Glutamatergic neuron (in vitro differentiated cells): ENCODE measurements around the gene ATP8A2. TPM values are rescaled to one million over a fixed set of nuclear protein-coding genes. Genes with fewer than 3 reads are reported as not detected.

ENCODE experiments used
- DNase-seq: peaks from one replicate; pipeline ENCODE4 v3.0.0; 2022
- H3K27ac Mint-ChIP-seq: one replicate; pipeline ENCODE4 v1.8.0; 2020; ENCODE audit warnings: mild to moderate bottlenecking, mixed read lengths, inconsistent platforms; ENCODE audit not compliant: unreplicated experiment
- H3K27me3 Mint-ChIP-seq: one replicate; pipeline ENCODE4 v1.8.0; 2020; ENCODE audit warnings: mild to moderate bottlenecking, moderate library complexity, mixed read lengths, inconsistent platforms; ENCODE audit not compliant: unreplicated experiment
- H3K36me3 Mint-ChIP-seq: one replicate; pipeline ENCODE4 v1.8.0; 2020; ENCODE audit warnings: mild to moderate bottlenecking, mixed read lengths, inconsistent platforms; ENCODE audit not compliant: unreplicated experiment
- H3K4me1 Mint-ChIP-seq: one replicate; pipeline ENCODE4 v1.8.0; 2020; ENCODE audit warnings: mild to moderate bottlenecking, low read depth, mixed read lengths, inconsistent platforms; ENCODE audit not compliant: unreplicated experiment
- H3K4me3 Mint-ChIP-seq: one replicate; pipeline ENCODE4 v1.8.0; 2020; ENCODE audit warnings: mild to moderate bottlenecking, mixed read lengths, inconsistent platforms; ENCODE audit not compliant: unreplicated experiment
- H3K9me3 Mint-ChIP-seq: one replicate; pipeline ENCODE4 v1.8.0; 2020; ENCODE audit warnings: mild to moderate bottlenecking, moderate library complexity, mixed read lengths, inconsistent platforms; ENCODE audit not compliant: unreplicated experiment
- total RNA-seq: library from RNA; stranded (reverse); fragmentation: NEBNext Ultra II Directional; extraction: Animal tissue kit (Norgen Biotek cat#: 25700); gene quantifications from one replicate; pipeline ENCODE4 v1.2.1, GENCODE V29; 2021; ENCODE audit not compliant: unreplicated experiment
- TF ChIP-seq, protein P1 (sequence below): fragments of 200-600 bp; sonication (generic); IDR thresholded peaks from one replicate; pipeline ENCODE4 v1.5.0; 2021; ENCODE audit not compliant: partially characterized antibody, unreplicated experiment

Gene ATP8A2
- total RNA-seq, 1 donor from 2014 or later: 70.1 TPM

DNA sequence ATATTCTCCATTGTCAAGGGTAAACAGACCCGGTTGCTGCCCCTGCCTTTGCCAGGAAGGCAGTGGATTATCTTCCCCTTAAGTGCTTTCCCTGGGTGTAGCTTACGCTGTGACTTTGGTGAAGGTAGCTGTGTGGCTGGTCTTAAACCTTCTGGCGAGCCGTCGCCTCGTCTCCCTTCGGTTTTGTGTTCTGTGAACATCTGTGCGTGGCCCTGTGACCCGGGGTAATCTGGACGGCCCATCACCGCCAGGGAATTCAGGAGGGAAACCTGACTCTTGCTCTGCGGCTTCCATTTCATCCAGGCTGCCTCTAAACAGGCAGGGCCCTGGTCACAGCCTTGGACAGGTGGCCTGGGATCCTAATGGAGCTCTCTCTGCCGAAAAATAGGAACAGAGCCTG is 601.3 kb downstream of the ATP8A2 start:
- Mint-ChIP-seq H3K4me1 (peaks cover 73% of the 10 kb centered on the region), H3K36me3 (no peaks in the 10 kb centered on the region), H3K4me3 (peak overlapping the region; percentile 71), H3K9me3 (peaks cover 30% of the 10 kb centered on the region), H3K27ac (peak overlapping the region; percentile 95), H3K27me3 (peaks cover 17% of the 10 kb centered on the region)
- peak; percentile 78 for DNase-seq
- TF ChIP-seq, protein P1, sequence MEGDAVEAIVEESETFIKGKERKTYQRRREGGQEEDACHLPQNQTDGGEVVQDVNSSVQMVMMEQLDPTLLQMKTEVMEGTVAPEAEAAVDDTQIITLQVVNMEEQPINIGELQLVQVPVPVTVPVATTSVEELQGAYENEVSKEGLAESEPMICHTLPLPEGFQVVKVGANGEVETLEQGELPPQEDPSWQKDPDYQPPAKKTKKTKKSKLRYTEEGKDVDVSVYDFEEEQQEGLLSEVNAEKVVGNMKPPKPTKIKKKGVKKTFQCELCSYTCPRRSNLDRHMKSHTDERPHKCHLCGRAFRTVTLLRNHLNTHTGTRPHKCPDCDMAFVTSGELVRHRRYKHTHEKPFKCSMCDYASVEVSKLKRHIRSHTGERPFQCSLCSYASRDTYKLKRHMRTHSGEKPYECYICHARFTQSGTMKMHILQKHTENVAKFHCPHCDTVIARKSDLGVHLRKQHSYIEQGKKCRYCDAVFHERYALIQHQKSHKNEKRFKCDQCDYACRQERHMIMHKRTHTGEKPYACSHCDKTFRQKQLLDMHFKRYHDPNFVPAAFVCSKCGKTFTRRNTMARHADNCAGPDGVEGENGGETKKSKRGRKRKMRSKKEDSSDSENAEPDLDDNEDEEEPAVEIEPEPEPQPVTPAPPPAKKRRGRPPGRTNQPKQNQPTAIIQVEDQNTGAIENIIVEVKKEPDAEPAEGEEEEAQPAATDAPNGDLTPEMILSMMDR: no peak

GRCh38 chr13:25973576-25973975 is 601.8 kb downstream of the ATP8A2 start:
- no peaks in the 10 kb centered on the region for H3K36me3 Mint-ChIP-seq
- H3K27me3 Mint-ChIP-seq: peaks cover 16% of the 10 kb centered on the region
- H3K4me3 Mint-ChIP-seq: peak overlapping the region; percentile 71
- H3K4me1 Mint-ChIP-seq: peaks cover 73% of the 10 kb centered on the region
- peaks cover 30% of the 10 kb centered on the region for H3K9me3 Mint-ChIP-seq
- H3K27ac Mint-ChIP-seq: peak overlapping the region; percentile 95
- TF ChIP-seq, protein P1: no peak
- DNase-seq: no peak

- peaks cover 27% of the 10 kb centered on the region for H3K9me3 Mint-ChIP-seq
- H3K27me3 Mint-ChIP-seq: peaks cover 16% of the 10 kb centered on the region
- no peak for DNase-seq
- H3K27ac Mint-ChIP-seq: peak overlapping the region; percentile 35
- H3K36me3 Mint-ChIP-seq: no peaks in the 10 kb centered on the region
- peaks cover 52% of the 10 kb centered on the region for H3K4me1 Mint-ChIP-seq
- no peak overlapping the region for H3K4me3 Mint-ChIP-seq
- TF ChIP-seq, protein P1: no peak
Measured at GRCh38 chr13:25977216-25977615, 605.4 kb downstream of the ATP8A2 start.

DNA sequence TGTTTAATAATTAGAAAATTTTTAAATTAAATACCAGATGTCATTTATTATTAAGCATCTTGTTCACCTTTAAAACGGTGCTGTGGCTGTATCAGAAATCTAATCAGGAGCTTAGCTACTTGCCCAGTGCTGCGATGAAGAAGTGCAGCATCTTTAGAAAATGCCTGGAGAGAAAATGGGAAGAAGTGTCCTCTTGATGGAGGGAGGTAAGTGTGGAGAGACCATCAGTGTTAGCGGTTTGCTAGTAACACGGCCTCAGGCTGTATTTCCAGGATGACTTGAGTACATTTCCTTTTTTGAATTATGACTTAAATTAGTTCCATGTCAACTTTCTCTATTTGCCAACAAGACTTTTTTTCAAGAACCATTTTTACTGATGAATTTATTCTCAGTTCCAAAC is 605.9 kb downstream of the ATP8A2 start:
- TF ChIP-seq, protein P1: no peak
- Mint-ChIP-seq H3K27me3 (peaks cover 16% of the 10 kb centered on the region), H3K4me3 (no peak overlapping the region), H3K4me1 (peaks cover 48% of the 10 kb centered on the region), H3K9me3 (peaks cover 23% of the 10 kb centered on the region), H3K36me3 (no peaks in the 10 kb centered on the region), H3K27ac (no peak overlapping the region)
- DNase-seq: no peak

DNA sequence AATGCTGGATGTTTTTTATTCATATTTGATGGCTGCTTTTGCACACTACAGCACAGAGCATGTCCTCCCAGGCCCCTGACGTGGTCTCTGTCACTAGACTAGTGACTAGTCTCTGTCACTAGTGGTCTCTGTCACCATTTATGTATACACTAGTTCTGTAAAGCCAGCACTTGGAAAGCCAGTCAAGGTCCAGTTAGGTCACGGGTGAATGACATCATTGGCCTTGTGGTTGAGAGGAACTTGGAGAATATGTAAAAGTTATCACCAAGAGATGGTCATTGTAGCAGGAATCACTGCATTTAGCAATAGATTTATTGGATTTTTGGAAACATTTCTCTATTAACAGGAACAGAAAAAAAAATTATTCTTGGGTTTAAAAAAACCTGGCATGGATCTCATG is 607.2 kb downstream of the ATP8A2 start:
- peaks cover 37% of the 10 kb centered on the region for H3K4me1 Mint-ChIP-seq
- no peak for DNase-seq
- peaks cover 13% of the 10 kb centered on the region for H3K9me3 Mint-ChIP-seq
- peaks cover 9% of the 10 kb centered on the region for H3K27me3 Mint-ChIP-seq
- TF ChIP-seq, protein P1: no peak
- no peak overlapping the region for H3K4me3 Mint-ChIP-seq
- H3K36me3 Mint-ChIP-seq: no peaks in the 10 kb centered on the region
- no peak overlapping the region for H3K27ac Mint-ChIP-seq
